Measurements from ENCODE around the gene CASP12. TPM values are rescaled to one million over a fixed set of nuclear protein-coding genes. Genes with fewer than 3 reads are reported as not detected.

The CASP12 gene
- total and polyA plus RNA-seq, 2 donors from 2014 or later, result 0.45 to 0.91 TPM

DNA sequence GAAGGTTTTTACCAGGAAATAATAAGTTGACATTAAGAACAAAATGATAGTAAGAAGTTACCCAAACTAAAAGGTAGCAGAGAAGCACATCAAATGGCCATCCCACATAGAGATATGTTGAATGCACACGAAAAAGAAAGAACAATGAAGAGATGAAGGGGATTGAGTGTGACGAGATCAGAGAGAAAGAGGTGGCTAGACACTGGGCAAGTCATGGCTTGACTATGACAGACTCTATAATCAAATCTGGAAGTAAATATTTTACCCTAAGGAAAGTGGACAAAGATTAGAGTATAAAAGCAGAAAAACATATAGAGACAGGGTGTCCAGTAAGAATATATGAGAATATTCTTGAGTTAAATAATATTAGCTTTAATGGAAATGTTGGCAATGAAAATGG is 31.4 kb downstream of the CASP12 start:
- Histone ChIP-seq H3K9ac (ENCODE audit: low read length in 3 of 3) (no peak overlapping the region), H3K36me3 (ENCODE audit: control insufficient read depth in 2 of 3, insufficient read depth in 3 of 3, low read length in 3 of 3) (no peaks in the 10 kb centered on the region), H3K27me3 (ENCODE audit: control insufficient read depth, insufficient read depth, low read length) (no peaks in the 10 kb centered on the region), H3K4me1 (ENCODE audit: control insufficient read depth in 2 of 3, insufficient read depth in 2 of 3, low read depth in 1 of 3, low read length in 3 of 3) (no peaks in the 10 kb centered on the region), H3K27ac (ENCODE audit: low read depth in 2 of 2, low read length in 2 of 2) (no peak overlapping the region), H3K4me3 (ENCODE audit: low read length in 3 of 3) (no peak overlapping the region), H3K9me3 (ENCODE audit: control insufficient read depth in 2 of 3, insufficient read depth in 1 of 3, low read length in 3 of 3) (peaks cover 0 to 5% (median 0%) of the 10 kb centered on the region in 3 donors)
- no peak for DNase-seq
- FAIRE-seq, result no peak
- intact Hi-C loops (cut with DNase I), result no loop called here
- TF ChIP-seq, protein P1, sequence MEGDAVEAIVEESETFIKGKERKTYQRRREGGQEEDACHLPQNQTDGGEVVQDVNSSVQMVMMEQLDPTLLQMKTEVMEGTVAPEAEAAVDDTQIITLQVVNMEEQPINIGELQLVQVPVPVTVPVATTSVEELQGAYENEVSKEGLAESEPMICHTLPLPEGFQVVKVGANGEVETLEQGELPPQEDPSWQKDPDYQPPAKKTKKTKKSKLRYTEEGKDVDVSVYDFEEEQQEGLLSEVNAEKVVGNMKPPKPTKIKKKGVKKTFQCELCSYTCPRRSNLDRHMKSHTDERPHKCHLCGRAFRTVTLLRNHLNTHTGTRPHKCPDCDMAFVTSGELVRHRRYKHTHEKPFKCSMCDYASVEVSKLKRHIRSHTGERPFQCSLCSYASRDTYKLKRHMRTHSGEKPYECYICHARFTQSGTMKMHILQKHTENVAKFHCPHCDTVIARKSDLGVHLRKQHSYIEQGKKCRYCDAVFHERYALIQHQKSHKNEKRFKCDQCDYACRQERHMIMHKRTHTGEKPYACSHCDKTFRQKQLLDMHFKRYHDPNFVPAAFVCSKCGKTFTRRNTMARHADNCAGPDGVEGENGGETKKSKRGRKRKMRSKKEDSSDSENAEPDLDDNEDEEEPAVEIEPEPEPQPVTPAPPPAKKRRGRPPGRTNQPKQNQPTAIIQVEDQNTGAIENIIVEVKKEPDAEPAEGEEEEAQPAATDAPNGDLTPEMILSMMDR (IDR thresholded peaks at IDR 0.05; ENCODE audit: borderline replicate concordance, extremely low read depth, insufficient read depth), result no peak

GRCh38 chr11:104858882-104859775 is 39.1 kb downstream of the CASP12 start:
- Histone ChIP-seq H3K4me3 (ENCODE audit: low read length in 3 of 3) (no peak overlapping the region), H3K9ac (ENCODE audit: low read length in 3 of 3) (no peak overlapping the region), H3K4me1 (ENCODE audit: control insufficient read depth in 2 of 3, insufficient read depth in 2 of 3, low read depth in 1 of 3, low read length in 3 of 3) (no peaks in the 10 kb centered on the region), H3K36me3 (ENCODE audit: control insufficient read depth in 2 of 3, insufficient read depth in 3 of 3, low read length in 3 of 3) (no peaks in the 10 kb centered on the region), H3K27me3 (ENCODE audit: control insufficient read depth, insufficient read depth, low read length) (no peaks in the 10 kb centered on the region), H3K27ac (ENCODE audit: low read depth in 2 of 2, low read length in 2 of 2) (no peak overlapping the region), H3K9me3 (ENCODE audit: control insufficient read depth in 2 of 3, insufficient read depth in 1 of 3, low read length in 3 of 3) (no peaks in the 10 kb centered on the region)
- intact Hi-C loops (cut with DNase I), result no loop called here
- TF ChIP-seq, protein P1 (IDR thresholded peaks at IDR 0.05; ENCODE audit: borderline replicate concordance, extremely low read depth, insufficient read depth), result no peak
- DNase-seq (peak in 4 of 5 donors; percentile 23 to 79 (median 60)), FAIRE-seq (no peak)

DNA sequence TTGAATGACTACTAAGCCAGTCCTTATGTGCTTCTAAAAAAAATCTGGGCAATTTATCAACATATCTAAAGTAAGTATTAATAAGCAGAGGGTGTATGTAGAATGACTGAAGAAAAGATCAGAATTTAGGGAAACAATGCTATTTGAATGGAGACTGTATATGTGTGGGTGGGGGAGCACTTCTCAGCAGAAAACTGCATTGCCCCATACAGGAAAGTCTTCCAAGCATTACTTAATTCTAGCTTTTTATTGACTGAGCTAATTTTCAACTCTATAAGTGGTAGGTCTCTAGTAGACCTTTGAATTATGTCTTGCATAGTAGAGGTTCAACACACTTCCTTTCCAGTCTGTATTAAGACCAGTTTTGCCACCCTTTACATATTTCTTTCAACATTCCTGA is 41.7 kb downstream of the CASP12 start:
- Histone ChIP-seq H3K4me3 (ENCODE audit: low read length in 3 of 3) (no peak overlapping the region), H3K4me1 (ENCODE audit: control insufficient read depth in 2 of 3, insufficient read depth in 2 of 3, low read depth in 1 of 3, low read length in 3 of 3) (no peaks in the 10 kb centered on the region), H3K27ac (ENCODE audit: low read depth in 2 of 2, low read length in 2 of 2) (no peak overlapping the region), H3K27me3 (ENCODE audit: control insufficient read depth, insufficient read depth, low read length) (no peaks in the 10 kb centered on the region), H3K9ac (ENCODE audit: low read length in 3 of 3) (no peak overlapping the region), H3K9me3 (ENCODE audit: control insufficient read depth in 2 of 3, insufficient read depth in 1 of 3, low read length in 3 of 3) (no peaks in the 10 kb centered on the region), H3K36me3 (ENCODE audit: control insufficient read depth in 2 of 3, insufficient read depth in 3 of 3, low read length in 3 of 3) (no peaks in the 10 kb centered on the region)
- FAIRE-seq (no peak), DNase-seq (no peak)
- intact Hi-C loops (cut with DNase I), result no loop called here
- TF ChIP-seq, protein P1 (IDR thresholded peaks at IDR 0.05; ENCODE audit: borderline replicate concordance, extremely low read depth, insufficient read depth), result no peak

All from kidney (tissue), 14 donors.